ENCODE measurements around the gene CACNA1A.
"Not testable (repeated sequence)": the region's sequence is repeated elsewhere in the genome, so short reads cannot be mapped to it uniquely, and the experiment has no call there.

The CACNA1A gene
- total RNA-seq: 0.36 to 0.79 reads per million in 2 donors

DNA sequence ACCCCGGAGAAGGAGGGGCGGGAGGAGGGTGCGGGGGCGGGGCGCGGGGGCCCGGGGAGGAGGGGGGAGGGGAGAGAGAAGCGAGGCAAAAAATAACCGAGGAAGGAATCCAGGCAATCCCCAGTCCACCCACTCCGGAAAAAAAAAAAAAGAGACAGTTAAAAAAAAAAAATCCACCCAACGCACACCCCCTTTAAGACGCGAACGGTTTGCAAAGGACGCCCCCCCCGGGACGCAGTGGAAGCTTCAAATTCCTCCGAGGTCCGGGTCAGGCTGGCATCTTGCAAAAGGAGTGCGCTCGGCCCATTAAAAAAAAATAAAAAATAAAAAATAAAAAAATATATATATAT is at the start of gene CACNA1A:
TSS of gene CACNA1A (minus strand) at position 9 of the 350 bp plus-strand sequence. CDS start 255 bp downstream, outside the sequence.
- no peak for DNase-seq

DNA sequence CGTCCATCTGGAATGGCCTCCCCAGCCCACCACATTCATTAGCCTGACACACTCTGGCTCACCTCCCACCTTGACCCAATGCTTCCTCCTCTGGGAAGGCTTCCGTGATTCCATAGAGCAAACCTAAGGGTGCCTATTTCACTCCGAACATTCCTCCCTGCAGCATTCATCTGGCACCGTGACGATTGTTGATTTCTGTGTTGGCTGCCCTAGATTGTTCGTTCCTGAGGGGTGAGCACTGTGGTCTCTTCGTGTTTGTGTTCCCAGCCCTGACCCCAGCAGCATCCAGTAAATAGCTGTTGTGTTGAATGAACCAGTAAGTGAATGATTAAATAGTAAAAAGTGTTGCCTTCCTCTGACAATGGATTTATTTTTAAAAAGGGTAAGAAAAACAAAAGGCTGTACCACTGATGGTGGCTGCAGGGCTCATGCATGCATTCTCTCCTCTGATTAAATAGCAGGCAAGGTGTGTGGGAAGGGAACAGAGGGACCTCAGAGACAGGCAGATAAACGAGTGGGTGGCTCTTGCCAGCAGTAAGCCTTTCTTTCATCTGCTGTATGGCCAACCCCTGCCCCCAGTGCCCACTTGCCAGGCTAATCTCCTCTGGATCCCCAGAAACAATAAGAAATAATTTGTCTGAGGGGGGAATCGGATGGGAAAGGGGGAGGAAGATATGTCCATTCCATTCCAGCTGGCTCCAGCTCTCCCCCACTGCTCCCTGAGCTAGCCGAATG is 48.4 kb upstream of the CACNA1A start:
- no peak for DNase-seq

DNA sequence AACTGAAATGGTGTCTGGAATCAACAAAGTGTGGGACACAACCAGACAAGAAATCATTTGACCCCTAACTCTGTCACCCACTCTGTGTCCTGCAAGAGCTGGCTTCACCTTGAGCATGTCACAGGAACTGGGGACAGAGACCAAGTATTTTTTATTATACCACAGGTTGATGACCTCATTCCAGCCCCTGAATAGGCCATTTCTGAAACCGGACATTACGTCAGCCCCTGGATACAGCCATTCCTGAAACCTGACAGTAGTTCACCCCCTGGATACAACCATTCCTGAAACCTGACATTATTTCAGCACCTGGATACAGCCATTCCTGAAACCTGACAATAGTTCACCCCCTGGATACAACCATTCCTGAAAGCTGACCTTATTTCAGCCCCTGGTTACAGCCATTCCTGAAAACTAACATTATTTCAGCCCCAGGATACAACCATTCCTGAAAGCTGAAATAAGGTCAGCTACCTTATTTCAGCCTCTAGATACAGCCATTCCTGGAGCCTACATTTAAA is 47.7 kb upstream of the CACNA1A start:
- DNase-seq: no peak

DNA sequence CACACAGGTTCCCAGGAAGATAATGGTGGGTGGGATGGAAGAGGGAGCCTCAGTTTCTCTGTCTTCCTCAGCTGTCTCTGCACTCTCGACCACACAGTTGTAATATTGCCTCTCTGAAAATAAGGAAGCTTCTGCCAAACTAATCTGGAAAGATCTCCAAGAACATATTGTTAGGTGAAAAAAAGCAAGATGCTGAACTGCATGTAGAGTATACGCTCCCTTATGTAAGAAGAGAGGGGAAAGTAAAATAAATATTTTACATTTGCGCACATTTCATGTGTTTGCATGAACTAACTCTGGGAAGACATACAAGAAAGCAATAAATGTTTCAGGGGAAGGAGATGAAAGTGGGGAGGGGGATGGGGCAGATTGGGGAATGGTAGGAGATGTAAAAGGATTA is 41.9 kb upstream of the CACNA1A start:
- DNase-seq: no peak

DNA sequence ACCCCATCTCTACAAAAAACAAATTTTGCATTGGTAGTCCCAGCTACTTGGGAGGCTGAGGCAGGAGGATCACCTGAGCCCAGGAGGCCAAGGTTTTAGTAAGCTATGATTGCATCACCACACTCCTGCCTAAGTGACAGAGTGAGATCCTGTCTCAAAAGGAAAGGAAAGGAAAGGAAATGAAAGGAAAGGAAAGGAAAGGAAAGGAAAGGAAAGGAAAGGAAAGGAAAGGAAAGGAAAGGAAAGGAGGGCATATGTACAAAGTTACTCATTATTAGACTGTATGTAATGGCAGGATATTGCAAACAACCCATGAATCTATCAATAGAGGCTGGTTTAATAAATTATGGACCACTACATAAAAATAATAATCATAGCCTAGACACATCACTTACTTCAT is 40.8 kb upstream of the CACNA1A start:
- DNase-seq: no peak

DNA sequence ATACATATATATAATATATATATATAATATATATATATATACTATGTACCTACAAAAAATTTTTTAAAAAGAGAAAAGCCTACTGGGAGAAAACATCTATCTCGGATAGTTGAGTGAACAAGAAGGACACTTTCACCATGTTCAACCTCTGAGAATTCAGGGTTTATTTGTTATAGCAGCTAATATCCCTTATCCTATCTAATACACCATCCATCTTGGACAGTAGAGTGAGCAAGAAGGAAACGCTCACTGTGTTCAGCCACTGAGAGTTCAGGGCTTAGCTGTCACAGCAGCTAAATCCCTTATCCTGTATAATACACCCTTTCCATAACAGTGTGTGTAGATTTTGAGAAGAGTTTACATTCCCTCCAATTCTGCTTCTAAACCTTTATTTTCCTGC is 38.1 kb upstream of the CACNA1A start:
- DNase-seq: no peak

DNA sequence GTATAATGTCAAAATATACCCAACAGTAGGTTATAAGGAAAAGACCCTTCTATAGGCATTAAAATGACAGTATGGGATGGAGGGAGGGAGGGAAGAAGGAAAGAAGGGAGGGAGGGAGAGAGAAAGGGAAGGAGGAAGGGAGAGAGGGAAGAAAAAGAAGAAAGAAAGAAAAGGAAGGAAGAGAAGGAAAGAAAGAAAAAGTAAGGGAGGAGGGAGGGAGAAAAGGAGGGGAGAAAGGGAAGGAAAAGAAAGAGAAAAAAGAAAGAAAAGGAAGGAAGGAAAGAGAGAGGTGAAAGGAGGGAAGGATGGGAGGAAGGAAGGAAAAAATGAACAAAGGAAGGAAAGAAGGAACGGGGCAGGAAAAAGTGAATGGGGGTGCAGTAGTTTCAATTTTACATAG is 35.3 kb upstream of the CACNA1A start:
- no peak for DNase-seq

DNA sequence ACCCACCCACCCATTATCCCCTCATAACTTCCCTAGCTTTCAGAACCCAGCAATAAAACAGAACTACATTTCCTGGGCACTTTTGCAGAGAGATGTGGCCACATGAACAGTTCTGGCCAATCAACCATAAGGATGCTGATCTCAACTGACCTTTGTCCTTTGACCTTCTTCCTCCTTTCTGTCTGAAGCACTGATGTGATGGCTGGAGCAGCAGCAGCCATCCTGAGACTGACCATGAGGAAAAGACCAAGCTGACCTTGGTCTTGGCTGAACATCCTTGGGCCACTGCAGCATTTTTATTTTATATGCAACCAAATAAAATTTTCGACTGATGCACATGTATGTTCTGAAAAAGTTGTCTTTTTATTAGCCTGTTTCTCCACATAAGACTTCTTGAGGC is 33.1 kb upstream of the CACNA1A start:
- no peak for DNase-seq

DNA sequence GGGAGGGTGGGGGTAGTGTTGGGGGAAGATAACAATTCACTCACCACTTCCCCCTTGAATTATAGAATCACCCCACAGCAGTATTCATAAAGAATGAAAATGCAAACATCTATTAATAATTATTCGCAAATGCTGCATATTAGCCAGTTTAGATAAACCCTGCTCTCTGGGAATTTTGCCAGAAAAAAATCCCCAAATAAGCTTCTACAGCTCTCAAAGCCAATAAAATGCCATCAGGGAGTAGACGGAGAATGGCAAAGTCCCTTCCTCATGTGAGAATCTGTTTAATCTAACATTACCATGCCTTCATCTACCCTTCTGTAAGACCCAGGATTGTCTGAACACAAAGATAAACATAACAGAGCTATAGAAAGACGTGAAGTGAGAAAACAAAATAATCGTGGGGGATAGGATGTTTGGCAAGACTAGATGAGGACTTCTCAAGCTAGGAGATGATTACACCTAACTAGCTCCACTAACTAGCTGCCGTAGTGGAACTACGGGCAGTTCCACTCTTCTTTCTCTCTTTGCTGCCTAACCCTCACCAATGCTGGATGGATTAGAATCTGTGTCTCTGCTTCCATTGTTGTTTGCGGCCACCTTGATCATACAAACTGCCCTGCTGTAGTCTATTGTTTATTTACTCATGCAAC is 32.4 kb upstream of the CACNA1A start:
- DNase-seq: no peak

DNA sequence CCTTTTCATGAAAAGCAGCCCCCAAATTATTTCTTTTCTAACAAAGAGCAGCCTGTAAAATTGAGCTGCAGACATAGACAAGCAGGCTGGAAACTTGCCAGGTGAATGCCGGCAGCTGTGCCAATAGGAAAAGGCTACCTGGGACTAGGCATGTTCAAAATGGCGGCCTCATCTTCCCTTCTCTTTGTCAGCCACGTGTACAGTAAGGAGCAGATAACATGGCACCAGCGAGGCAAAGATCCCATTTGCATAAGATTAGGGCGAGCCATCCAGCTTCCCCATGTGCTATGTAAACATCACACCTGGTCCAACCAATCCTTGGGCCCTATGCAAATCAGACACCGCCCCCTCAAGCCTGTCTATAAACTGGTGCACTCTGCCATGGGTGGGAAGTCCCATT is 31.2 kb upstream of the CACNA1A start:
- no peak for DNase-seq

DNA sequence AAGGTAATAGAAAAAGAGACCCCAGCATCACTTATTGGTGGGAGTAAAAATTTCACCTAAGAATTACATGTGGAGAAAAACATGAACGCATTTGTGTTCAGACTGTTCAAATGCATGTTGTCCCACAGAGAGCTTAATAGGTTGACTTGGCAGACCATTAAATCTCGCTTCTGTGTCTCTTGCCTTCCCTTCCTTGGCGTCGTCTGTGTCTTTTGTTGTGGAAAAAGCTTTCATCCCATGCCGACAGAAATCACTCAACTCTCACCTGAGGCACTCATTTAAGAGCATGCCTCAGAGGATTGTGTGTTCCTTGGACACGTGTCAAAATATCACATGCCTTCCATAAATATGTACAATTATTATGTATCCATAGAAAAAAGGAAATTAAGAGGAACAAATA is 24.4 kb upstream of the CACNA1A start:
- DNase-seq: no peak

DNA sequence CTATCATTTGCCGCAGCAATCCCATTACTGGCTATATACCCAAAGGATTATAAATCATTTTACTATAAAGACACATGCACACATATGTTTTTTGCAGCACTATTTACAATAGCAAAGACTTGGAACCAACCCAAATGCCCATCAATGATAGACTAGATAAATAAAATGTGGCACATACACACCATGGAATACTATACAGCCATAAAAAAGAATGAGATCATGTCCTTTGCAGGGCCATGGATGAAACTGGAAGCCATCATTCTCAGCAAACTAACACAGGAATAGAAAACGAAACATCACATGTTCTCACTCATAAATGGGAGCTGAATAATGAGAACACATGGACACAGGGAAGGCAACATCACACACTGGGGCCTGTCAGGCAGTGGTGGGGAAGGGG is 23.4 kb upstream of the CACNA1A start:
- DNase-seq: not testable (repeated sequence)

DNA sequence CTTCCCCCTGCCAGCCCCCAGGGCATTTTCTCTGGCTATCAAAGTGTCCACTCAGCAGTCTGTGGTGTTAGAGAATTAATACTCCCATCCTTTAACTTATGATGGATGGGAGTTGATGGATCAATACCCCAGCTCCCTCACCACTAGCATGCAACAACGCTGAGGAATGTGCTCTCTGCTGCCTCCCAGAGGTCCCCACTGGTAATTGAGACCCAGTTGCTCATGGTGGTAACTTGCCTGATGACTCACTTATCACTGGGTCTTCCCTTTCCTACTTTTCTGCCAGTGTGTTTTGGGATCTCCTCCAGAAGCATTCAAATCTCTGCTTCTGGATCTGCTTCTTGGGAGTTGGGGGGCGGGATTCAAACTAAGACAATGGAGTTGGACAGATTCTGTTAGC is 20.3 kb upstream of the CACNA1A start:
- no peak for DNase-seq

DNA sequence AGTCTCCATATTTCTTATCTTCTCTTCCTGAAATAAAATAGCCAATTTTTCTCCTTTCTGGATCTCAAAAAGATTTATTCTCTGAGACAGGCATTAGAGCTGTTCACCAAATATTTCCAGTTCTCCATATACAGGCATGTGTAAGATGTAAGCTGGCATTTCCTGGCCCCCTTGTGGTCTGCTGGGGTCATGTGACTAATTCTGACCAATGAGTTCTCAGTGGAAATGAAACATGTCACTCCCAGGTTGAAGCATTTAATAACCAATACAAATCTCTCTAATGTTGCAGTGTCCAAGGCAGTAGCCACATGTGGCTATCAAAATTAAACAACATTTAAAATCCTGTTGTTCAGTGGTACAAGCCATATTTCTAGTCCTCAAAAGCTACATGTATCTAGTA is 14.8 kb upstream of the CACNA1A start:
- no peak for DNase-seq

DNA sequence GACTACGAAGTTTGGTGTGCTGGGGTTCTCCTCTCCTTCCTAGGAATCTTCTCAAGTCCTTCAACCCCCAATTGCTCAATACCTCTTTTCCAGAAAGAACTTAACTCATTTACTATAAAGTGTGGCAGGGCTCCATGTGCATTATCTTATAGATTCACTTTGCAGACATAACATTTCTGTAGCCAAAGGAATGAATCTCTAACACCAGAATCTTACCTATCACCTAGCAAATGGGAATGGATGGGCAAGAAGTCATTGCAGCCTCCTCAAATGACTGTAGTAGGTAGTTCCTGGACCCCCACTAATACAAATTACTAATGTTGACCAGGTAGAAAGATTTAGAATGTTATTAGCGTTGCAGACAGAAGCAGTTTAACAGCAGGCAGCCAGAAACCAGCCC is 5.7 kb upstream of the CACNA1A start:
- no peak for DNase-seq

DNA sequence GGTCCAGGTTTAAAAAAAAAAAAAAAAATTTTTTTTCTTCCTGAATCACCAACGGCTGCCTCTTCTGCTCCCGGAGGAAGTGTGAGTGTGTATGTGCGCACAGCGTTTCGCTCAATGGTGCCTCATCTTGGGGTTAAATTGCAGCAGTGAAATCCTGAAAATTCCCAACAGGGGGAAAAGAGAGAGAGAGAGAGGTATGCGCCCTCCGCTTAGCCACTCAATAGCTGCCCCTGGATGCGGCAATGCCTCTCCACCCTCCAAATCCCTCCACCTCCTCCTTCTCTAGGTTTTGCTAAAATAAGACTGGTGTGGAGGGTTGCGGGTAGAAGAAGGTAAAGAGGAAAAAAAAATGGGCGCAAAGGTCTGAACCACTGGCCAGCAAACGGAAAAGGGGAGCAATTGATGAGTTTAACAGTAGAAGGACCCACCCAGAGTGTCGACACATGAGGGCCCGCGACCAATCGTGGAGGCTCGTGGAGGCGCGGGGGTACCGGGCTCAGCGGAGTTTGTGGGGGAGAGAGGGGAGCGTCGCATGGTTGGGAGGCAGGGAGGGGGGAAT is 853 bp upstream of the CACNA1A start:
- no peak for DNase-seq

DNA sequence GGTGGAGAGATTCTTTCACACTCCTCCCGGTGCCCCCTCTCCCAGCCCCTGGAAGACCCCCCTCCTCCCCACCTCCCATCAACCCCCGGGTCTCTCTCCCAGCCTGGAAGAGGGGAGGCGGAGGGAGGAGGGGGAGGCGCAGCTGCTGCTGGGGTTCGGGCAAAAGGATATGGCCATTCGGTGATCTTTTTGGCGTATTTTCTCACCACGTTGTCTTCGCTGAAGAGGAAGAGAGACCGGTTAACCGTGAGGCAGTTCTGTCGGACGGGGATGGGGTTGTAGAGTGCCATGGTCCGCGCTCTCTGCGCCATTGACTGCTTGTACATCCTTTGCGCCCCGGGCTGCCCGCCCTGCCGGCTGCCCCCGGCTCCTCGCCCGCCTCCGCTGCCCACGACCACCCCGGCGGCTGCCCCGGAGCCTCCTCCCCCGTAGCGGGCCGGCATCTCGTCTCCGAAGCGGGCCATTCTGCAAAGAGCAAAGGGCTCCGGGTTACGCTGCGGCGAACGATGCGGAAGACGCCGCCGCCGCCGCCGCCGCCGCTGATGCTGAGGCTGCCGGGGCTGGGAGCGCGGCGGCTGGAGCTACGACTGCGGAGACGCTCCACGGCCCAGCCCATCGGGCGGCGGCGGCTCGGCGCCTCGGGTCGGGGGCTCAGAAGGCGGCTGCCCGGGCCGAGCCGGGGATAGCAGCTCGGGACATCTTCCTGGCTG is 363 bp downstream of the CACNA1A start:
- DNase-seq: no peak

DNA sequence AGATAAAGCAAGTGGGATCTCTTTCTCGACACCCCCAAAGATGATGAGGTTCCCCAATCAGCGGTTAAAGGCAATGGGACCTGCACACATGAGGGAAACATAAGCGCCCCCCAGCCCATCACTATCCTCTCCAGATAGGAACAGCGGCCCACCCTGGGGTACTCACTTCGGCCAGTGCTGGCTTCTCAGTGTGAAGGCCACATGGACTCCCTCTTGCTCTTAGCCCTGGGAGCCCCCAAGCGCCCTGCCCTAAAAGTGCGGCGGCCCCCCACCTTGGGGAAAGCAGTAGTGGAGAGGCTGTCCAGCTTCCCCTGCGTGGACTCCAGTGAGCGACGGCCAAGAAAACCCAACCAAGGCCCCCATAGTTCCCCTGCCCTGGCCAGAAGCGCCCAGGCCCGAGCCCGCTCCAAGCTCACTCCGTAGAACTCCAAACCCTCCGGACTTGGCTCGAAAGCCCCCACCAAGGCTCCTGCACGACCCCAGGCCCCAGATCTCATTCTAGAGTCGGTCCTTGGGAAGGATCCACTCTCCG is 1.0 kb downstream of the CACNA1A start:
- no peak for DNase-seq

DNA sequence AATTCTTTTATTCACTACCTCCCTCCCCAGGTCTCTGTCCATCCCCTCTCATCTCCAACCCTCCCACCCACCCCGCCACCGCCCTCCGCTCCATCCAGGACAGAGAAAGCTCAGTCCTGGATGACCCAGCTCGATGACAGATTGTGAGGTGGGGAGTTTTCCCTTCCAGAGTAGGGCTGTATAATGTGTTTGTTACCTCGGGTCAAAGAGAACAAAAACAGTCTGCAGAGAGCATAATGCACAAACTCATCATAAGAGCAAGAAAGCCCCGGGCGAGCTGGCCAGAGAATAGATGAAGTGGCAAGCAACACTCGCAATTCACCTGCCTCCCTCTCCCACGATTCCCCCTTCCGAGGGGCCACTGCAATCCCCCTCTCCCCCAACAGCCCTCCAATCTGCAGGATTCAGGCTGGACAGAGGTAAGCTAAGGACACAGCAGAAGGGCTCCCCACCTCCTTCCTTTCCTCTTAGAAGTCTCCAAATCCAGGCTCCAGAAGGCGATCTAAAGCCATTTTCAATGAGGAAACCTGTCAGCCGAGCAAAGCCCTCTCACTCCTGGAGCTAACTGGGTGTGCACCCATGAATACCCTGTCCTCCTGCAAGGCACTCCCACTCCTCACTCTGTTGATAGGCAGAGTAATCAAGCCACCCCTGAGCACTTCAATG is 2.6 kb downstream of the CACNA1A start:
- DNase-seq: no peak

DNA sequence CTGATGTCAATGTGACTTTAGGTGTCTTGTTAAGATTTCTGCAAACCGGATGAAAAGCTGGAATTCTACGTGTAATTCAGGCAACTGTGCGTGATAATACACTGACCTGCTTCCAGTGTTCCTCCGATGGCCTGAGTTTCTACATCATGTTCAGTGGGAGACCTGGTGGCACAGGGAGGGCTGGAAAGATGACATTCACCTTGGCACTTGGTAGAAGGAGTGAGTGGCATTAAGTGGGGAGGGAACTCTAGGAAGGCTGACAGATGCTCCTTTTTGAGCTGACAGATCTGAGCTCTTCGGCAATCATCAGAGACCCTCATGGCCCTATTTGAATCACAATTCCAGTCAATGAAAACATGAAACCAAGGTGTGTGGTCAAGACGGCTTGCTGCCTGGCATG is 4.0 kb downstream of the CACNA1A start:
- DNase-seq: no peak

DNA sequence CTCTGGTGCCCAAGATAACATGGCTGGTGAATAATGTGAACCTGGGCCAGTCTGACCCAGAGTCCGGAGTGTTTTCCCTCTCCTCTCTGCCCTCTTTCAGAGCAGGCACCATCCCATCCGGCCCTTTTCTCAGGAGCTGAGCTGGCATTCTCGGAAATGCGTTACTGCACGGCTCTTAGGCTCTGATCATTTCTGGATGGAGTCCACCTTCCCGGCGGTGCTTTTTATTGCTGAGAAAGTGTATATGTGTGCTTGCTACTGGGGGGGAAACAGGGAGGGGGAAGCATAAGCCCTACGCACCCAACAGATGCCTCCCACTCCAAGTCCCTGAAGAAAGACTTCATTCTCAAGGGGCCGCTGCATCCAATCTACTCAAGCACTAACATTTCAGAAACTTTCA is 6.6 kb downstream of the CACNA1A start:
- no peak for DNase-seq

DNA sequence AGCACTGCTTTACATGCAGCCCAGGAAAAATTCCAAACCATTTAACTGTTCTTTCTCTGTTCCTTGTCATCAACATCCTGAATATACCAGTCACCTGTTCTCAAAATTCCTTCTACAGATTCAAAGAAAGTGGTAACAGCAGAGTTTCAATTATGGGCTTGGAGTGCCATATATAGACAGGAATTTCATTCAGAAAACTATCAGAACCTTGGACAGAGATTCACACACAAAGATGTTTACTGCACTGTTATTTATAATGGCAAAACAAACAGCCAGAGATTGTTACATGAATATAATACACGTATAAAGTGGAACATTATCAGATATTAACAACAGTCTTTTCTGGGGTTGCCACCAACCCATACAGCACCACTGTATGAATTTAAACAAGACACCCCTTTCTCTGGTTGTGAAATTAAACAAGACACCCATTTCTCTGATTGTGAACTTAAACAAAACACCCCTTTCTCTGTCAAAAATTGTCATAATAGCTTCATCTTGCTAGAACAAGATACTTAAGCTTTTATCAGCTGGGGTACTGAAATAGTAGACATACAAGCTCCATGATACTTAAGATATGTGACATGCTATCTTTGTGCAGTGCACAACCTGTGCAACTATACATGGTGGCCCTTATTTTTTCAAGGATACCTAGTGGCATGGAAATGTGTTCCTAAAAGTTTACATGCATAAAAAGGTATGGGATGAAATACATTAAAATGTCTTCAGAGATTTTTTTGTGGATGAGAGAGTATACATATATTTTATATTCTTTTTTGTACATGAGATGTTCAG is 12.6 kb downstream of the CACNA1A start:
- DNase-seq: no peak
